Fibroblast of pulmonary artery (primary cell): ENCODE measurements around the gene GPR12.

ENCODE experiments used
- DNase-seq: peaks from one replicate; pipeline ENCODE4 v3.0.0-alpha.2; 2010; ENCODE audit warnings: low read depth
- H3K4me3 ChIP-seq: replicated peaks from 2 replicates; pipeline ENCODE4 v1.5.1; 2011; ENCODE audit warnings: low read depth, mild to moderate bottlenecking, control low read depth, low read length, moderate library complexity
- CTCF ChIP-seq: IDR thresholded peaks from 2 replicates; pipeline ENCODE4 v1.5.1; 2011; ENCODE audit warnings: mild to moderate bottlenecking, control low read depth, low read length, inconsistent platforms; ENCODE audit errors: missing control alignments

The GPR12 gene

GRCh38 chr13:26706381-26706780 lies 54.2 kb downstream of the GPR12 start:
- no peak for DNase-seq
- no peak overlapping the region for H3K4me3 ChIP-seq
- no peak for TF ChIP-seq CTCF

- H3K4me3 ChIP-seq: no peak overlapping the region
- TF ChIP-seq CTCF: no peak
- DNase-seq: no peak
Measured at GRCh38 chr13:26705536-26705935, 55.0 kb downstream of the GPR12 start.
